Measurements from ENCODE around the gene SPG7. TPM values are rescaled to one million over a fixed set of nuclear protein-coding genes. Genes with fewer than 3 reads are reported as not detected.

SPG7 gene
- total and polyA plus RNA-seq, 4 donors: 81.4 to 150 (median 113) TPM

Small RNAs within 50 kb of the gene (small RNA-seq; reads per million reads assigned to genes)
- not detected for gene SNORD68 (ENCODE audit: low replicate concordance)

Other genes starting within 250 kb of the SPG7 start
- gene ANKRD11, start 17.8 kb upstream of the SPG7 start, total RNA-seq: 10 to 100 TPM; 38.2 to 53.4 TPM
- 100 to 1,000 TPM in 1 of 2 donors, 10 to 100 TPM in 1; 93.6 to 104 TPM for gene ANKRD11, start 17.8 kb upstream of the SPG7 start, polyA plus RNA-seq (ENCODE audit: insufficient read length in 2 of 2)
- 1,000 to 10,000 TPM; 1,019 to 2,411 TPM for gene RPL13, start 52.3 kb downstream of the SPG7 start, total RNA-seq
- gene RPL13, start 52.3 kb downstream of the SPG7 start, polyA plus RNA-seq (ENCODE audit: insufficient read length in 2 of 2): 1,000 to 10,000 TPM; 1,884 to 1,957 TPM
- gene CPNE7, start 67.4 kb downstream of the SPG7 start, total RNA-seq: 10 to 100 TPM in 1 of 2 donors, 1 to 10 TPM in 1; 9.9 to 20.9 TPM
- gene CPNE7, start 67.4 kb downstream of the SPG7 start, polyA plus RNA-seq (ENCODE audit: insufficient read length in 2 of 2): 10 to 100 TPM; 37.5 to 49.2 TPM
- 1 to 10 TPM in 1 of 2 donors, under 1 TPM in 1; 0.99 to 3.3 TPM for gene DPEP1, start 105.2 kb downstream of the SPG7 start, total RNA-seq
- gene DPEP1, start 105.2 kb downstream of the SPG7 start, polyA plus RNA-seq (ENCODE audit: insufficient read length in 2 of 2): 1 to 10 TPM; 6.9 to 9.8 TPM
- gene CHMP1A, start 149.3 kb downstream of the SPG7 start, total RNA-seq: 10 to 100 TPM; 48.0 to 63.1 TPM
- 100 to 1,000 TPM; 106 to 114 TPM for gene CHMP1A, start 149.3 kb downstream of the SPG7 start, polyA plus RNA-seq (ENCODE audit: insufficient read length in 2 of 2)
- gene SPATA33, start 149.4 kb downstream of the SPG7 start, total RNA-seq: 10 to 100 TPM in 1 of 2 donors, 1 to 10 TPM in 1; 5.7 to 16.3 TPM
- 10 to 100 TPM; 24.2 to 25.4 TPM for gene SPATA33, start 149.4 kb downstream of the SPG7 start, polyA plus RNA-seq (ENCODE audit: insufficient read length in 2 of 2)
- 10 to 100 TPM; 34.7 to 64.1 TPM for gene CDK10, start 178.3 kb downstream of the SPG7 start, total RNA-seq
- 100 to 1,000 TPM; 101 to 115 TPM for gene CDK10, start 178.3 kb downstream of the SPG7 start, polyA plus RNA-seq (ENCODE audit: insufficient read length in 2 of 2)
- 1 to 10 TPM; 8.7 to 9.7 TPM for gene SPATA2L, start 193.3 kb downstream of the SPG7 start, total RNA-seq
- gene SPATA2L, start 193.3 kb downstream of the SPG7 start, polyA plus RNA-seq (ENCODE audit: insufficient read length in 2 of 2): 10 to 100 TPM; 14.0 to 15.3 TPM
- 10 to 100 TPM in 1 of 2 donors, 1 to 10 TPM in 1; 9.4 to 13.4 TPM for gene VPS9D1, start 212.5 kb downstream of the SPG7 start, total RNA-seq
- gene VPS9D1, start 212.5 kb downstream of the SPG7 start, polyA plus RNA-seq (ENCODE audit: insufficient read length in 2 of 2): 10 to 100 TPM; 39.5 to 49.7 TPM
- 10 to 100 TPM; 24.4 to 35.3 TPM for gene ZNF276, start 213.1 kb downstream of the SPG7 start, total RNA-seq
- gene ZNF276, start 213.1 kb downstream of the SPG7 start, polyA plus RNA-seq (ENCODE audit: insufficient read length in 2 of 2): 10 to 100 TPM; 48.7 to 61.3 TPM